ENCODE results near the gene ALOXE3. TPM values are rescaled to one million over a fixed set of nuclear protein-coding genes. Genes with fewer than 3 reads are reported as not detected.

ALOXE3 gene
- polyA plus RNA-seq, 2 of the 4 experiments (the other 2 are of a cell fraction) = 0.35 to 0.40 TPM

DNA sequence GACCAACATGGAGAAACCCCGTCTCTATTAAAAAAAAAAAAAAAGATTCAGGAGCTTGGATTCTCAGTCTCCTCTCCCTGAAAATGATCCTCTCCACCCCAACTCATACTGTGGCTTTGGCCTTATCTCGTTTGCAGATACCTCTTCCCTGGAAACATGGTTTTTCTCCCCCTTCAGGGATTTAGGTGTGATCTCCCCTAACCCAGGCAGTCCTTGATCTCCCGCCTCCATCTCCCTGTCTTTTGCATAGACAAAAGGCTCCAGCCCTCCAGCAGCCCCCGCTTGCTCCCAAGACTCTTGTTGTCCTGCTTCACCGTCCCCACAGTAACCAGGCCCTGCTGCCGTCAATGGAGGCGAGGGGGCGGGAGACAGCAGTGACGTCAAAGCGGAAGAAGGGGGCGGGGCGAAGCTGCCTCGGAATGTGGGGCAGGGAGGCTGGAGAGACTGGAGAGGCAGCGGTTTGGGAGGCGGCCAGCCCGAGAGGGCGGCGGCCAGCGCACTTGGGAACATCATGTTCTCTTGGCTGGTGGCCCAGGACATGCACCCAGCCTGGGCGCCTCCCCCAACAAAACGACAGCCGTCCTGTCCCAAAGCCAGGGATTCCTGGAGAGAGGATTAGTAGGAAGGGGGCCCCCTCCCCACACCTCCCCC lies 35.8 kb upstream of the ALOXE3 start (continued):
- TF ChIP-seq REST (IDR thresholded peaks at IDR 0.05) = no peak; the same call in 1 of the 2 replicates
- 0 out of 2 replicates have a peak, but pooled peaks have one; percentile 33 for TF ChIP-seq EHF (CRISPR knock-in tag; IDR thresholded peaks at IDR 0.05)
- TF ChIP-seq KDM1A (IDR thresholded peaks at IDR 0.05; ENCODE audit: low read depth) = no peak
- TF ChIP-seq USF2 (IDR thresholded peaks at IDR 0.05) = no peak
- no peak for TF ChIP-seq ZFP36 (IDR thresholded peaks at IDR 0.05; ENCODE audit: borderline replicate concordance, partially characterized antibody)
- no peak for TF ChIP-seq HEYL (CRISPR knock-in tag; IDR thresholded peaks at IDR 0.05)
- no peak for TF ChIP-seq ZC3H11A (IDR thresholded peaks at IDR 0.05)
- TF ChIP-seq ZSCAN20 (CRISPR knock-in tag; IDR thresholded peaks at IDR 0.05) = no peak
- TF ChIP-seq POLR2AphosphoS2 (conservative IDR thresholded peaks at IDR 0.05; ENCODE audit: low read length) = 0 out of 2 replicates have a peak, but pooled peaks have one; percentile 17
- TF ChIP-seq, protein P1, sequence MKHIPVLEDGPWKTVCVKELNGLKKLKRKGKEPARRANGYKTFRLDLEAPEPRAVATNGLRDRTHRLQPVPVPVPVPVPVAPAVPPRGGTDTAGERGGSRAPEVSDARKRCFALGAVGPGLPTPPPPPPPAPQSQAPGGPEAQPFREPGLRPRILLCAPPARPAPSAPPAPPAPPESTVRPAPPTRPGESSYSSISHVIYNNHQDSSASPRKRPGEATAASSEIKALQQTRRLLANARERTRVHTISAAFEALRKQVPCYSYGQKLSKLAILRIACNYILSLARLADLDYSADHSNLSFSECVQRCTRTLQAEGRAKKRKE (CRISPR knock-in tag; IDR thresholded peaks at IDR 0.05; ENCODE audit: low read depth) = no peak
- TF ChIP-seq ESRRA (IDR thresholded peaks at IDR 0.05; ENCODE audit: borderline replicate concordance, low read length) = no peak
- TF ChIP-seq PHF8 (IDR thresholded peaks at IDR 0.05; ENCODE audit: borderline replicate concordance, low read depth) = no peak
- no peak for TF ChIP-seq NFE2L2 (conservative IDR thresholded peaks at IDR 0.05; ENCODE audit: low read length)
- no peak for TF ChIP-seq NPAS2 (CRISPR knock-in tag; IDR thresholded peaks at IDR 0.05; ENCODE audit: borderline replicate concordance)
- no peak for TF ChIP-seq SMC3 (IDR thresholded peaks at IDR 0.05)
- TF ChIP-seq MAZ (IDR thresholded peaks at IDR 0.05; ENCODE audit: borderline replicate concordance, low read depth, low read length) = peak; percentile 36; the same call in 1 of the 2 replicates
- no peak for TF ChIP-seq EHMT2 (IDR thresholded peaks at IDR 0.05; ENCODE audit: low read depth)
- peak; percentile 64 for TF ChIP-seq MYC (IDR thresholded peaks at IDR 0.05; ENCODE audit: borderline replicate concordance, low read length)
- peak; percentile 47 for TF ChIP-seq GATA3 (IDR thresholded peaks at IDR 0.05; ENCODE audit: borderline replicate concordance)
- TF ChIP-seq HDAC2 (IDR thresholded peaks at IDR 0.05) = no peak
- peak; percentile 40; the same call in 1 of the 2 replicates for TF ChIP-seq RARB (CRISPR knock-in tag; IDR thresholded peaks at IDR 0.05)
- TF ChIP-seq HMGXB4 (CRISPR knock-in tag; IDR thresholded peaks at IDR 0.05; ENCODE audit: borderline replicate concordance) = no peak
- peak; percentile 41; the same call in 1 of the 2 replicates for TF ChIP-seq HOXB13 (CRISPR knock-in tag; IDR thresholded peaks at IDR 0.05; ENCODE audit: low read depth)
- no peak for TF ChIP-seq RAD21 (conservative IDR thresholded peaks at IDR 0.05 in 1 of 2, IDR thresholded peaks at IDR 0.05 in 1 of 2)

Data from A549 (cell line).